GM18498 (cell line): ENCODE data around the gene UBXN7.
"Not testable (repeated sequence)": the region's sequence is repeated elsewhere in the genome, so short reads cannot be mapped to it uniquely, and the experiment has no call there.

ENCODE experiments used
- ATAC-seq: cut with Tn5 transposase; IDR thresholded peaks from one replicate; pipeline ENCODE4 v1.9.1; 2021; ENCODE audit warnings: mild to moderate bottlenecking, moderate library complexity; ENCODE audit not compliant: unreplicated experiment

UBXN7 gene

GRCh38 chr3:196419386-196419785 lies 12.8 kb downstream of the UBXN7 start:
- ATAC-seq = no peak

- ATAC-seq = no peak
These were observed 13.6 kb downstream of the UBXN7 start for GRCh38 chr3:196418601-196419000.

- ATAC-seq = no peak
These were observed 17.8 kb downstream of the UBXN7 start for GRCh38 chr3:196414469-196414868.

- ATAC-seq = peak; percentile 69
These were observed 19.5 kb downstream of the UBXN7 start for GRCh38 chr3:196412704-196413103.

- no peak for ATAC-seq
These were observed 22.8 kb downstream of the UBXN7 start for GRCh38 chr3:196409409-196409808.

GRCh38 chr3:196408565-196409300 lies 23.5 kb downstream of the UBXN7 start:
- ATAC-seq = no peak

GRCh38 chr3:196406811-196407470 lies 25.3 kb downstream of the UBXN7 start:
- ATAC-seq = no peak

- no peak for ATAC-seq
These were observed 31.9 kb downstream of the UBXN7 start for GRCh38 chr3:196400331-196400730.

- no peak for ATAC-seq
These were observed 32.7 kb downstream of the UBXN7 start for GRCh38 chr3:196399485-196399945.

- no peak for ATAC-seq
These were observed 33.4 kb downstream of the UBXN7 start for GRCh38 chr3:196398782-196399181.

- ATAC-seq = no peak
These were observed 34.3 kb downstream of the UBXN7 start for GRCh38 chr3:196397941-196398340.

- ATAC-seq = no peak
These were observed 42.1 kb downstream of the UBXN7 start for GRCh38 chr3:196390116-196390515.

- no peak for ATAC-seq
These were observed 43.3 kb downstream of the UBXN7 start for GRCh38 chr3:196388956-196389355.

GRCh38 chr3:196387941-196388340 lies 44.3 kb downstream of the UBXN7 start:
- not testable (repeated sequence) for ATAC-seq

- not testable (repeated sequence) for ATAC-seq
These were observed 45.4 kb downstream of the UBXN7 start for GRCh38 chr3:196386797-196387196.

GRCh38 chr3:196386034-196386433 lies 46.2 kb downstream of the UBXN7 start:
- not testable (repeated sequence) for ATAC-seq

GRCh38 chr3:196385446-196385845 lies 46.8 kb downstream of the UBXN7 start:
- ATAC-seq = not testable (repeated sequence)

- no peak for ATAC-seq
These were observed 53.9 kb downstream of the UBXN7 start for GRCh38 chr3:196378146-196378841.

- no peak for ATAC-seq
These were observed 54.9 kb downstream of the UBXN7 start for GRCh38 chr3:196377321-196377720.

GRCh38 chr3:196365736-196366135 lies 66.5 kb downstream of the UBXN7 start:
- no peak for ATAC-seq

- ATAC-seq = no peak
These were observed 71.6 kb downstream of the UBXN7 start for GRCh38 chr3:196360586-196360985.

GRCh38 chr3:196358540-196358939 lies 73.7 kb downstream of the UBXN7 start:
- ATAC-seq = not testable (repeated sequence)
